ENCODE data around the gene PTPRN. TPM values are rescaled to one million over a fixed set of nuclear protein-coding genes. Genes with fewer than 3 reads are reported as not detected.

The PTPRN gene
- total and polyA plus RNA-seq, 9 of the 15 experiments (the other 6 are each of a cell fraction or from before 2014, with no cell fraction given): 0.15 to 2.4 (median 0.43) TPM; not detected in 1

- TF ChIP-seq MGA (IDR thresholded peaks at IDR 0.05): no peak
- no peak for TF ChIP-seq CBFA2T2 (conservative IDR thresholded peaks at IDR 0.05)
- TF ChIP-seq HMGN3 (IDR thresholded peaks at IDR 0.05; ENCODE audit: borderline replicate concordance, extremely low read depth, insufficient read length, low read depth, low read length): no peak
- no peak for TF ChIP-seq ATF1 (CRISPR knock-in tag; IDR thresholded peaks at IDR 0.05)
- TF ChIP-seq ATF1 (tag; IDR thresholded peaks at IDR 0.05): peak; percentile 57
- no peak for TF ChIP-seq FOXJ3 (CRISPR knock-in tag; IDR thresholded peaks at IDR 0.05)
- no peak for TF ChIP-seq ZNF507 (tag; conservative IDR thresholded peaks at IDR 0.05)
- TF ChIP-seq HOMEZ (CRISPR knock-in tag; IDR thresholded peaks at IDR 0.05): no peak
- TF ChIP-seq ZBTB11 (CRISPR knock-in tag; IDR thresholded peaks at IDR 0.05): no peak; a peak in 1 of 6 replicates
Measured at GRCh38 chr2:219296142-219296541, 13.1 kb downstream of the PTPRN start (continued).
